IMR-90 (cell line): ENCODE measurements around the gene DNAH8. TPM values are rescaled to one million over a fixed set of nuclear protein-coding genes. Genes with fewer than 3 reads are reported as not detected.

Experiments used
- ATAC-seq: fragments of 200-7000 bp; cut with Tn5 transposase; 2 replicates; pipeline ENCODE4 v1.9.1; 2020; ENCODE audit warnings: low read depth, mild to moderate bottlenecking, moderate library complexity
- BruUV-seq: library from RNA; stranded (reverse); fragments of 400-500 nt; replicated peaks from 2 replicates; lab custom pipeline; 2021; lab: Mats Ljungman, UMichigan
- CTCF ChIA-PET: fragments of 300-600 bp; formaldehyde crosslinking; extraction: SDS; loops from one replicate; lab custom pipeline; 2021; ENCODE audit warnings: antibody characterized with exemption; lab: Yijun Ruan, JAX
- POLR2A ChIA-PET: fragments of 300-600 bp; sonication (Branson Sonifier 250); formaldehyde crosslinking; loops from one replicate; lab custom pipeline; 2022; ENCODE audit warnings: antibody characterized with exemption; ENCODE audit not compliant: unreplicated experiment; lab: Charles Lee
- DNase-seq: peaks from one replicate; pipeline ENCODE4 v3.0.0; 2013
- H2AFZ ChIP-seq: replicated peaks from 2 replicates; pipeline ENCODE3; 2013; ENCODE audit warnings: low read length, mild to moderate bottlenecking; ENCODE audit not compliant: poor library complexity
- H2AK5ac ChIP-seq: 2 replicates; pipeline ENCODE4 v1.6.1; 2013; ENCODE audit warnings: low read depth, low read length, inconsistent platforms
- H2AK9ac ChIP-seq: replicated peaks from 2 replicates; pipeline ENCODE3; 2013; ENCODE audit warnings: mild to moderate bottlenecking, low read depth, low read length, moderate library complexity; ENCODE audit not compliant: poor library complexity
- H2BK120ac ChIP-seq: 2 replicates; pipeline ENCODE4 v1.6.1; 2013; ENCODE audit warnings: low read depth, low read length, inconsistent platforms
- H2BK15ac ChIP-seq: 3 replicates; pipeline ENCODE4 v1.6.1; 2013; ENCODE audit warnings: low read depth, low read length, inconsistent platforms
- H2BK20ac ChIP-seq: 2 replicates; pipeline ENCODE4 v1.6.1; 2013; ENCODE audit warnings: low read depth, mild to moderate bottlenecking, inconsistent platforms, low read length, moderate library complexity
- H2BK5ac ChIP-seq: 2 replicates; pipeline ENCODE4 v1.6.1; 2013; ENCODE audit warnings: mild to moderate bottlenecking, low read depth, low read length, inconsistent platforms; ENCODE audit not compliant: poor library complexity, severe bottlenecking
- H3K14ac ChIP-seq: replicated peaks from 2 replicates; pipeline ENCODE4 v1.6.1; 2013; ENCODE audit warnings: low read depth, low read length, inconsistent platforms
- H3K18ac ChIP-seq: 2 replicates; pipeline ENCODE4 v1.6.1; 2013; ENCODE audit warnings: low read depth, low read length, control low read depth
- H3K23ac ChIP-seq: 2 replicates; pipeline ENCODE4 v1.6.1; 2013; ENCODE audit warnings: low read depth, low read length, inconsistent platforms
- H3K27ac ChIP-seq: 2 replicates; pipeline ENCODE4 v1.5.1; 2013; ENCODE audit warnings: mild to moderate bottlenecking, control low read depth, low read length; ENCODE audit not compliant: insufficient read depth
- H3K27me3 ChIP-seq: 2 replicates; pipeline ENCODE4 v1.6.1; 2013; ENCODE audit warnings: low read length; ENCODE audit not compliant: control insufficient read depth, insufficient read depth
- H3K36me3 ChIP-seq: 2 replicates; pipeline ENCODE4 v1.6.1; 2013; ENCODE audit warnings: low read length, mixed read lengths; ENCODE audit not compliant: control insufficient read depth, insufficient read depth
- H3K4ac ChIP-seq: 2 replicates; pipeline ENCODE4 v1.6.1; 2013; ENCODE audit warnings: low read depth, low read length, inconsistent platforms
- H3K4me1 ChIP-seq: 2 replicates; pipeline ENCODE4 v1.6.1; 2013; ENCODE audit warnings: low read length, mixed read lengths; ENCODE audit not compliant: control insufficient read depth, insufficient read depth
- H3K4me2 ChIP-seq: 2 replicates; pipeline ENCODE4 v1.6.1; 2013; ENCODE audit warnings: low read depth, mild to moderate bottlenecking, control low read depth, low read length, moderate library complexity
- H3K4me3 ChIP-seq: 2 replicates; pipeline ENCODE4 v1.5.1; 2013; ENCODE audit warnings: low read depth, mild to moderate bottlenecking, control low read depth, low read length, moderate library complexity; ENCODE audit not compliant: insufficient read depth
- H3K56ac ChIP-seq: 2 replicates; pipeline ENCODE4 v1.6.1; 2013; ENCODE audit warnings: low read length, inconsistent platforms; ENCODE audit not compliant: insufficient read depth; ENCODE audit errors: extremely low read depth
- H3K79me1 ChIP-seq, 2 experiments: 2 replicates each; pipeline ENCODE4 v1.6.1; 2013; ENCODE audit warnings: low read length in 2 of 2, inconsistent platforms in 1 of 2, low read depth in 1 of 2
- H3K9ac ChIP-seq: 2 replicates; pipeline ENCODE4 v1.6.1; 2013; ENCODE audit warnings: low read depth, low read length, control low read depth
- H3K9me1 ChIP-seq: 2 replicates; pipeline ENCODE4 v1.6.1; 2013; ENCODE audit warnings: low read length, inconsistent platforms; ENCODE audit not compliant: insufficient read depth
- H3K9me3 ChIP-seq: 2 replicates; pipeline ENCODE4 v1.6.1; 2013; ENCODE audit warnings: low read length; ENCODE audit not compliant: control insufficient read depth, insufficient read depth
- H4K20me1 ChIP-seq: 2 replicates; pipeline ENCODE4 v1.6.1; 2013; ENCODE audit warnings: low read length, inconsistent platforms; ENCODE audit not compliant: insufficient read depth
- H4K5ac ChIP-seq: 2 replicates; pipeline ENCODE4 v1.6.1; 2013; ENCODE audit warnings: mild to moderate bottlenecking, low read depth, low read length, control low read depth
- H4K8ac ChIP-seq, 2 experiments: 2 replicates each; pipeline ENCODE4 v1.6.1; 2013; ENCODE audit warnings: low read depth in 2 of 2, low read length in 2 of 2, control low read depth in 1 of 2, inconsistent platforms in 1 of 2
- H4K91ac ChIP-seq: 2 replicates; pipeline ENCODE4 v1.6.1; 2013; ENCODE audit warnings: low read depth, low read length, inconsistent platforms; ENCODE audit not compliant: insufficient read depth
- BHLHE40 ChIP-seq: fragments of 150-350 bp; IDR thresholded peaks from 2 replicates; pipeline ENCODE4 v1.6.1; 2016; ENCODE audit warnings: mild to moderate bottlenecking, low read depth, low read length
- CEBPB ChIP-seq: IDR thresholded peaks from 2 replicates; pipeline ENCODE4 v1.6.1; 2012; ENCODE audit warnings: low read depth, low read length, improper control_type of control experiment
- NFE2L2 ChIP-seq: fragments of 150-350 bp; IDR thresholded peaks from 2 replicates; pipeline ENCODE4 v1.6.1; 2016; ENCODE audit warnings: low read depth, mild to moderate bottlenecking, low read length
- RFX5 ChIP-seq: IDR thresholded peaks from 2 replicates; pipeline ENCODE4 v1.8.0; 2012; ENCODE audit warnings: low read depth, mild to moderate bottlenecking, low read length, moderate library complexity
- WGBS, 2 experiments: methylation state at CpG; one replicate each; pipeline versions ENCODE4 v1.1.5 to v1.1.7; 2013; ENCODE audit warnings: missing lambda C conversion rate in 2 of 2; ENCODE audit not compliant: insufficient read length in 1 of 2; ENCODE audit errors: extremely low coverage in 2 of 2; 5-methylcytosine and 5-hydroxymethylcytosine counted together
- dilution Hi-C: fragments of 300-500 bp; cut with HindIII; formaldehyde crosslinking; loops from one replicate; pipeline ENCODE4 v1.14.3; 2018; ENCODE audit warnings: low sequenced_read_pairs; ENCODE audit not compliant: unreplicated experiment
- in situ Hi-C: fragments of 300-500 bp; cut with MboI; formaldehyde crosslinking; loops from 3 replicates; pipeline ENCODE4 v1.14.3; 2019; ENCODE audit warnings: low sequenced_read_pairs, inconsistent platforms, mixed read lengths
- intact Hi-C: fragments of 100-400 bp; cut with micrococcal nuclease; formaldehyde crosslinking; loops from 2 replicates; pipeline ENCODE4 v1.10.0; 2022
- polyA plus RNA-seq, 3 experiments: library from polyadenylated mRNA; depleted of rRNA; stranded (reverse); fragments of >200 nt; gene quantifications; 2 replicates each; pipeline ENCODE4 v1.2.3, GENCODE V29; 2012; ENCODE audit warnings: low replicate concordance in 1 of 3
- total RNA-seq: library from RNA; depleted of rRNA; stranded (reverse); fragments of >200 nt; gene quantifications from 2 replicates; pipeline ENCODE4 v1.2.3, GENCODE V29; 2012

Gene DNAH8
- total and polyA plus RNA-seq, 2 of the 4 experiments (the other 2 are of a cell fraction): not detected

- BruUV-seq: no TSS peak
- no peak for ATAC-seq
These were observed 162.6 kb downstream of the DNAH8 start for GRCh38 chr6:38877721-38878120.

More at GRCh38 chr6:38877721-38878120, 162.6 kb downstream of the DNAH8 start:
- no peak overlapping the region for H3K4me2 ChIP-seq
- no peak overlapping the region for H3K4me3 ChIP-seq
- H3K4ac ChIP-seq: no peak overlapping the region
- TF ChIP-seq BHLHE40 (no peak), CEBPB (no peak), NFE2L2 (no peak), RFX5 (no peak)
- no peak overlapping the region for H3K23ac ChIP-seq
- no peak overlapping the region for H2BK20ac ChIP-seq
- no peak overlapping the region for H3K56ac ChIP-seq
- H3K9me1 ChIP-seq: no peaks in the 10 kb centered on the region
- WGBS, 2 experiments: no CpG with 5 or more reads among the region's 3 CpGs
- no peak overlapping the region for H3K9ac ChIP-seq
- ChIA-PET CTCF (no interaction called here), POLR2A (no interaction called here)
- no peak overlapping the region for H2AK9ac ChIP-seq
- DNase-seq: no peak
- H3K36me3 ChIP-seq: no peaks in the 10 kb centered on the region
- H2BK15ac ChIP-seq: no peak overlapping the region
- 0 out of 2 replicates have a peak, but pooled peaks cover 1% of the 10 kb centered on the region for H3K27me3 ChIP-seq
- H4K91ac ChIP-seq: no peak overlapping the region
- in situ Hi-C loops: no loop called here
- no peak overlapping the region for H3K27ac ChIP-seq
- no peak overlapping the region for H3K18ac ChIP-seq
- no peak overlapping the region for H4K8ac ChIP-seq
- no peaks in the 10 kb centered on the region for H3K79me1 ChIP-seq
- H2BK120ac ChIP-seq: no peak overlapping the region
- no peak overlapping the region for H4K5ac ChIP-seq
- no peaks in the 10 kb centered on the region for H3K4me1 ChIP-seq
- H3K9me3 ChIP-seq: no peaks in the 10 kb centered on the region
- intact Hi-C loops: no loop called here
- no peak overlapping the region for H3K14ac ChIP-seq
- no peak overlapping the region for H2BK5ac ChIP-seq
- no peaks in the 10 kb centered on the region for H4K20me1 ChIP-seq
- H2AK5ac ChIP-seq: no peak overlapping the region
- H2AFZ ChIP-seq: no peak overlapping the region
- dilution Hi-C loops: no loop called here
